Sciatic nerve (tissue), 2 donors: Measurements from ENCODE around the gene TSKS. TPM values are rescaled to one million over a fixed set of nuclear protein-coding genes. Genes with fewer than 3 reads are reported as not detected.

Experiments used
- ATAC-seq: fragments of 200-7000 bp; cut with Tn5 transposase; one replicate; pipeline ENCODE4 v1.9.1; 2020; ENCODE audit warnings: mild to moderate bottlenecking, moderate library complexity
- DNase-seq: peaks from one replicate; pipeline ENCODE4 v3.0.0-alpha.2; 2020; ENCODE audit warnings: low spot score
- intact Hi-C: fragments of 100-400 bp; cut with DNase I; formaldehyde crosslinking; loops from one replicate; pipeline ENCODE4 v1.14.2; 2022
- total RNA-seq: library from RNA; stranded (reverse); fragmentation: NEBNext Ultra II Directional; extraction: Animal tissue kit (Norgen Biotek cat#: 25700); gene quantifications from one replicate; pipeline ENCODE4 v1.2.1, GENCODE V29; 2021
- donor health status: DM: no; HTN: no; CAD: no.
- donor health status: DM: no; HTN: no; CAD: no.

Gene TSKS
- total RNA-seq, 1 donor from 2014 or later, result 0.85 TPM

DNA sequence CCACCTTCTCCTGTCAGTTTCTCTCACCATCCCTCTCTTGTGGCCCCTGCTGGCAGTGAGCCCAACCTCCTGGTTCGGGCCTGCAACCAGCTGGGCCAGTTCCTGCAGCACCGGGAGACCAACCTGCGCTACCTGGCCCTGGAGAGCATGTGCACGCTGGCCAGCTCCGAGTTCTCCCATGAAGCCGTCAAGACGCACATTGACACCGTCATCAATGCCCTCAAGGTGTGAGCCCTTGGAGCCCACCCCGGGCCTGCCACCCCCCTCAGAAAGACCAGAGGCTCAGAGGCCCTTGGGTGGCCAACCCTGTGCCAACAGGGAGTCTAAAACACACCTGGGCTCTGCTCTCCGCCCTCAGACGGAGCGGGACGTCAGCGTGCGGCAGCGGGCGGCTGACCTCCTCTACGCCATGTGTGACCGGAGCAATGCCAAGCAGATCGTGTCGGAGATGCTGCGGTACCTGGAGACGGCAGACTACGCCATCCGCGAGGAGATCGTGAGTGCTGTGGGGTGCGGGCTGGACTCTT is 36.2 kb upstream of the TSKS start:
- ATAC-seq, result no peak
- intact Hi-C loops, result no loop called here
- DNase-seq, result no peak

DNA sequence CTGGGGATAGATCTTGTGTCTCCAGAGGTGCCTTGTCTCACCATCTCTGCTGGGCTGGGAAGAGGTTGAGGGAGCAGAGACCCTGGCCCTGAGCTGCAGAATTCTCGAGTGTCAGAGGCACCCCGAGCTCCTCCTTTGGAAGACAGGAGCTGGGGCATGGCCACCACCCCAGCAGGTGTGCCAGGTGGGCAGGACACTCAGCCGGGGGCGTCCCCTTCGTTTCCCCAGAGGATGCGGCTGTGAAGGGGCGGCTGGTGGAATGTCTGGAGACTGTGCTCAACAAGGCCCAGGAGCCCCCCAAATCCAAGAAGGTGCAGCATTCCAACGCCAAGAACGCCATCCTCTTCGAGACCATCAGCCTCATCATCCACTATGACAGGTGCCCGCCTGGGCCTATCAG is 35.5 kb upstream of the TSKS start:
- no peak for ATAC-seq
- DNase-seq, result no peak
- intact Hi-C loops, result no loop called here

DNA sequence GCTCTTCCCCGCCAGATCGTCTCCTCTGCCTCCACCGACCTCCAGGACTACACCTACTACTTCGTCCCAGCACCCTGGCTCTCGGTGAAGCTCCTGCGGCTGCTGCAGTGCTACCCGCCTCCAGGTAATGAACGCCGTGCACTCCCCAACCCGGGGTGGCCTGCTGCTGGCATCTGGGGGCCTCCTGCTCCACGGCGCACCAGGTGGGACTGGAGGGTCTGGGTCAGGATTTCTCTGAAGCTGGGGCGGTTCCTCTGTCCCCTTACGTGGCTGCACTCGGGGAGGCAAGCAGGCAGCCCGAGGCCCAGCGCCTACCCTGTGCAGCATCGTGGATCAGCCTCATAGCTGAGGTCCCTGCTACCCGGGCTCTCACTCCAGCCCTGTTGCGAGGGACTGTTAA is 32.5 kb upstream of the TSKS start:
- ATAC-seq (no peak), DNase-seq (no peak)
- intact Hi-C loops, result no loop called here

GRCh38 chr19:49793561-49793840 is 30.4 kb upstream of the TSKS start:
- ATAC-seq, result no peak
- intact Hi-C loops, result no loop called here
- no peak for DNase-seq

DNA sequence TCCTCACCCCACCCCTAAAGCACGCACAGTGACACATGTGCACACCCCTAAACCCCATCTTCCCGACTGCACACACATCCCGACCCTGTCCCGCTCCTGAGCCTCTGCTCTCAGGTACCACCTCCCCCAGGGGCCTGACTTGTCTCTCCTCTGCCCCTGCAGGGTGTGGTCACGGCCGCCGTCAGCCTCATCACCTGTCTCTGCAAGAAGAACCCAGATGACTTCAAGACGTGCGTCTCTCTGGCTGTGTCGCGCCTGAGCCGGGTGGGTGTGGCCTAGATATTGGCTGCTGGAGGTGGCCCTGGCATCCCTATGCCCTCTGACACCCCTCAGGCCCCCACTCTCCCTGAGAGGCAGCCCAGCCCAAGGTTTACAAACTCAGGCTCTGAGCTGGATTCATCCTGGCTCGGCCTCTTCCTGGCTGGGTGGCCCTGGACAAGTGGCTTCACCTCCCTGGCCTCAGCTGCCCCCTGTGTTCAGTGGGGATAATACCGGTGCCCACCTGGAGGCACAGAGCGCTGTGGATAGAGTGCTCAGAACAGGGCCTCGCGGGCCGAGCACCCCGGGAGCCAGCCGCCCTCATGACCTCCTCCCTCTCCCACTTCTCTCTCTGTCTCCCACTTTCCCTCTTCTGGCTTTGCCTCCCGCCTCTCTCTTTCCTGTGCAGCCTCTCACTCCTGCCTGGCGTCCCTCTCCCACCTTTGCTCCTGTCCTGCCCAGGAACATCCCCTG is 29.9 kb upstream of the TSKS start:
- ATAC-seq (no peak), DNase-seq (no peak)
- intact Hi-C loops, result no loop called here

- intact Hi-C loops, result no loop called here
- DNase-seq, result no peak
- ATAC-seq, result no peak
Observed at GRCh38 chr19:49791776-49792445, 28.8 kb upstream of the TSKS start.

DNA sequence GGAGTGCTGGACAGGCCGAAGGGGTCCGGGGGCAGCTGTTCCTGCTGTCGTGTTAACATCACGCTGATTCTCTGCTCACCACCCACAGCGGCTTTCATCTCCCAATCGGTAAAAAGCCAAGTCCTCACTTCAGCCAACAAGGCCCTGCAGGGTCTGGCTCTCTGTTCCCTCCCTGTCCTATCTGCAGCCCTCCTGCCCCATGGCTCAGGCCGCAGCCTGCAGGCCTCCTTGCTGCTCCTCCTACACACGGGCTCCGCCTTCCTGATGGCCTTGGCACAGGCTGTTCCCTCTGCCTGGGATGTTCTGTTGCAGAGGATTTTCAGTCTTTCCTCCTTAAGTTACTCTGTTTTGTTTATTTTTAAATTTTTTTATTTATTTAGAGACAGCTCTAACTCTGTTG is 27.8 kb upstream of the TSKS start:
- DNase-seq (no peak), ATAC-seq (peak; percentile 94)

GRCh38 chr19:49788857-49789256 is 25.8 kb upstream of the TSKS start:
- ATAC-seq (no peak), DNase-seq (no peak)
- intact Hi-C loops, result no loop called here

More for the DNA sequence above, 27.8 kb upstream of the TSKS start:
- intact Hi-C loops, result no loop called here

- intact Hi-C loops, result no loop called here
- DNase-seq, result no peak
- ATAC-seq, result no peak
Observed at GRCh38 chr19:49787746-49788145, 24.6 kb upstream of the TSKS start.

GRCh38 chr19:49786376-49786820 is 23.3 kb upstream of the TSKS start:
- intact Hi-C loops, result no loop called here
- DNase-seq (no peak), ATAC-seq (peak; percentile 48)

GRCh38 chr19:49782515-49782914 is 19.4 kb upstream of the TSKS start:
- DNase-seq, result no peak
- intact Hi-C loops, result no loop called here
- ATAC-seq, result no peak

DNA sequence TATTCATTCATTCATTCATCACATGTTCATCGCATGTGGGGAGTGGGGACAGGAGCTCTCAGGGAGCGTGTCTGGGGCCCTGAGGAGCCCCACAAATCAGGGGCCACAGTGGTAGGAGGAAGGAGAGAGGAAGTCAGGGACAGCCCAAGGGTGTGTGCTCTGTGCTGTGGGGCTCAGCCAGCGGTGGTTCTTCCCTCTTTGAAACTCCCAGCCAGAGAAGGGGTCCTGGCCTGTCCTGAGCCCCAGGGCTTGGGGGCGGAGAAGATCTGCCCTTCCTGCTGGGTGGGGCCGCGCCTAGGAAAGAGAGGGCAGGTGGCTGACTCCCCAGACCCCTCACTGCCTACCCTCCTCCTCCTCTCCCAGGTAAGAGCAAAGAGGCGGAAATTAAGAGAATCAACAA is 18.3 kb upstream of the TSKS start:
- ATAC-seq (peak; percentile 11), DNase-seq (no peak)
- intact Hi-C loops, result no loop called here

GRCh38 chr19:49780861-49781260 is 17.8 kb upstream of the TSKS start:
- DNase-seq (no peak), ATAC-seq (no peak)
- intact Hi-C loops, result no loop called here

- DNase-seq (no peak), ATAC-seq (peak; percentile 28)
- intact Hi-C loops, result no loop called here
Observed at GRCh38 chr19:49779731-49780555, 16.8 kb upstream of the TSKS start.

- DNase-seq, result no peak
- intact Hi-C loops, result no loop called here
- no peak for ATAC-seq
Observed at GRCh38 chr19:49776371-49776764, 13.3 kb upstream of the TSKS start.

- ATAC-seq (no peak), DNase-seq (no peak)
- intact Hi-C loops, result no loop called here
Observed at GRCh38 chr19:49775742-49776370, 12.8 kb upstream of the TSKS start.

DNA sequence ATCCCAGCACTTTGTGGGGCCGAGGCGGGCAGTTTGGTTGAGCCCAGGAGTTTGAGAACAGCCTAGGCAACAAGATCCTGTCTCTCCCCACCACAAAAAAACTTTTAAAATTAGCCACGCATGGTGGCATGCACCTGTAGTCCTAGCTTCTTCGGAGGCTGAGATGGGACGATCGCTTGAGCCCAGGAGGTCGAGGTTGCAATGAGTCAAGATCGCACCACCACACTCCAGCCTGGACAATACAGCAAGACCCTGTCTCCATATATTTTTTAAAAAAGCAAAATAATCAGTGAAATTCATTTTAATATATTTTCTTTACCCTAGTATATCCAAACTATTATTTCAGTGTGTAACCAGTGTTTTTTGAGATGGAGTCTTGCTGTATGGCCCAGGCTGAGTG is 11.9 kb upstream of the TSKS start:
- intact Hi-C loops, result no loop called here
- no peak for DNase-seq
- no peak for ATAC-seq

GRCh38 chr19:49773663-49774350 is 10.7 kb upstream of the TSKS start:
- intact Hi-C loops, result no loop called here
- no peak for ATAC-seq
- DNase-seq, result no peak

DNA sequence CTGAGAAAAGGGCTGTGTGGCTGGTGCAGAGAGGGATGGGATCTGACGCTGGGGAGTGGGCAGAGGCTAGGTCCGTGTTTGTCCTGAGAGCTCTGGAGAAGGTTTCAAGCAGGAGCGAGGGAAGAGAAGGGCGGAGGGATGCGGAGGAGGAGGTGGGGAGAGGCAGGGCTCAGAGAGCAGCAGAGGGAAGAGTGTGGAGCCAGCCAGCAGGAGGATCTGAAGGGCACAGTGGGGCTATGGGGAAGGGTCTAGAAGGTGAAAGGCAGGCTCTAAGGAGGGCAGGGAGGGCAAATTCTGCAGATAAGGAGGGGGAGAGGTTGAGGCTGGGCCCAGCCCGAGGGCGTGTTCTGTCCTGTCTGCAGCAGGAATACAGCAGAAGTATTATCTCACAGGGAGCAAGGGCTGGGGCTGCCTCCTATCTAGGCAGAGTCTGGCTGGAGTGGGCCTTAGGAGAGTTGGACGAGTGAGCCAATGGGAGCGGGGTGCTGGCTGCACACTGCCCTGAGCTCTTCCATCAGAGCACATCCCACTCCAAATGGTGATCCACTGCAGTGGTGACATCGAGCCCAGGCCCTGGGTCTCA is 9.8 kb upstream of the TSKS start:
- ATAC-seq (no peak), DNase-seq (no peak)
- intact Hi-C loops, result no loop called here
